ENCODE data around the gene OR2A1.
"Not testable (repeated sequence)": the region's sequence is repeated elsewhere in the genome, so short reads cannot be mapped to it uniquely, and the experiment has no call there.

GRCh38 chr7:144365523-144365922 lies 53.3 kb downstream of the OR2A1 start:
- not testable (repeated sequence) for TF ChIP-seq CTCF, POLR2A (IDR thresholded peaks at IDR 0.05)

All from adrenal gland (tissue), 5 donors.